Skin of body (tissue), 2 donors: ENCODE results near the gene C14orf132. TPM values are rescaled to one million over a fixed set of nuclear protein-coding genes. Genes with fewer than 3 reads are reported as not detected.
"Not testable (repeated sequence)": the region's sequence is repeated elsewhere in the genome, so short reads cannot be mapped to it uniquely, and the experiment has no call there.

Experiments used
- DNase-seq: peaks from one replicate; lab custom pipeline; 2025; lab: John Stamatoyannopoulos, UW
- total RNA-seq: library from RNA; depleted of rRNA; stranded (reverse); fragments of >200 nt; gene quantifications from one replicate; pipeline ENCODE4 v1.2.3, GENCODE V29; 2014

The C14orf132 gene
- total RNA-seq, 1 donor from 2014 or later, result 8.7 TPM

- DNase-seq, result no peak
These were observed 20.5 kb downstream of the C14orf132 start for GRCh38 chr14:96059519-96060135.

GRCh38 chr14:96060186-96060933 lies 21.2 kb downstream of the C14orf132 start:
- no peak for DNase-seq

- no peak for DNase-seq
These were observed 22.8 kb downstream of the C14orf132 start for GRCh38 chr14:96062010-96062409.

- no peak for DNase-seq
These were observed 23.3 kb downstream of the C14orf132 start for GRCh38 chr14:96062506-96062905.

GRCh38 chr14:96064866-96065265 lies 25.7 kb downstream of the C14orf132 start:
- no peak for DNase-seq

- no peak for DNase-seq
These were observed 26.7 kb downstream of the C14orf132 start for GRCh38 chr14:96065661-96066459.

- no peak for DNase-seq
These were observed 27.8 kb downstream of the C14orf132 start for GRCh38 chr14:96066976-96067375.

- DNase-seq, result no peak
These were observed 29.1 kb downstream of the C14orf132 start for GRCh38 chr14:96067985-96068930.

- DNase-seq, result no peak
These were observed 30.3 kb downstream of the C14orf132 start for GRCh38 chr14:96069421-96069820.

GRCh38 chr14:96071561-96071960 lies 32.4 kb downstream of the C14orf132 start:
- DNase-seq, result no peak

GRCh38 chr14:96072076-96072475 lies 32.9 kb downstream of the C14orf132 start:
- no peak for DNase-seq

- no peak for DNase-seq
These were observed 33.6 kb downstream of the C14orf132 start for GRCh38 chr14:96072746-96073145.

GRCh38 chr14:96073260-96074039 lies 34.3 kb downstream of the C14orf132 start:
- not testable (repeated sequence) for DNase-seq

GRCh38 chr14:96077983-96078624 lies 38.9 kb downstream of the C14orf132 start:
- no peak for DNase-seq

GRCh38 chr14:96078625-96079016 lies 39.5 kb downstream of the C14orf132 start:
- no peak for DNase-seq

- DNase-seq, result no peak
These were observed 39.9 kb downstream of the C14orf132 start for GRCh38 chr14:96079066-96079465.

- no peak for DNase-seq
These were observed 41.4 kb downstream of the C14orf132 start for GRCh38 chr14:96080571-96080970.

GRCh38 chr14:96081224-96081623 lies 42.1 kb downstream of the C14orf132 start:
- DNase-seq, result no peak

- DNase-seq, result no peak
These were observed 42.7 kb downstream of the C14orf132 start for GRCh38 chr14:96081767-96082400.
